Measurements from ENCODE around the gene ATP13A2.
"Not testable (repeated sequence)": the region's sequence is repeated elsewhere in the genome, so short reads cannot be mapped to it uniquely, and the experiment has no call there.

The ATP13A2 gene

DNA sequence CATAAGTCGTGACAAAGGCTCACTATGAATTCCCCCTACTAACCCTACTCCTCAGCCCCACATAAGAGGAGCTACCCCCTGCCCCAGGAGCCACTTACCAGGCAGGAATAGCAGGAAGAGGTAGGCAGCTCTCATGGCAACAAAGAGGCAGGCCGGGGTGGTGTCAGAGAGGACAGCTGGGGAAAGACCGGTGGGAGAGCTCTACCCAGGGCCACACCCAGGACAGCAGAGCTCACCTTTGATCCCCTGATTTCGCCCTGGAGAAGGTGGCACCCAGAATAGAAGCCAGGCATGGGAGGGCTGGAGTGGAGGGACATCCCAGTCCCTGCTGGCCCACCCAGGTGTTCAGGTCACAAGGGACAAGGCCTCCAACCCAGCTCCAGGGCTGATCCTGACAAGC, 33.6 kb downstream of the ATP13A2 start:
- DNase-seq, result no peak

DNA sequence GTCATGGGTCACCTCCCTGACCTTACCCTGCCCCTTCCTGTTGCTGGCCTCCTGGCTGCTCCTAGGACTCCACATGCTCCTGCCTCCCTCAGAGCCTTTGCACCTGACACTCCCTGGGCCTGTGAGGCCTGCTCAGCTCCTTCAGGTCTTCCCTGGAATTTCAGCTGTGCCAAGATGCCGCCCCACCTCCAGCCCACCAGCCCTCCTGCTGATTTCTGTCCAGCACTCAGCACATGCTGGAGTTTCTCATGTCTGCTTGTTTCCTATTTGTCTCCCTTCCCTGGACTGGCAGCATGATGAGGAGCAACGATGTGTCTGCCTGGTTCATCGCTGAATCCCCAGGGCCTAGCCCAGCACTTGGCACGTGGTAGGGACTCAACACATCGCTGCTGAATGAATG, 34.4 kb downstream of the ATP13A2 start:
- DNase-seq, result no peak

DNA sequence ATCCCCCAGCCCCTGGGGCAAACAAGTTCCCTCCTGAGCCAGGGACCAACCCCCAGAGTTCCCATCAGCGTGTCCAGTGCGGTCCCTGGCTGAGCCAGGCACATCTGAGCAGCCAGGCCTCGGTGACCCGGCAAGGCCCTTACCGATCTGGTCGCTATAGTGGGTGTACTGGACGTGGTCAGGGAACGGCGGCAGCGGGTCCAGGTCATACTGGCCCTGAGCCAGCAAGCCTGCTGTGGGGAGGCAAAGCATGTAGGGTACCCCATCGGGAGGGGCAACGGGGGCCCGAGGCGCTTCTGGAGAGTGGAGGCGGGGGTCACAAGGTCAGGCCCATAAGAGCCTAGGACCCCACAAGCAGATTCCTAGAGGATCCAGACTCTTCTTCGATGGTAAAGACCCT, 34.8 kb downstream of the ATP13A2 start:
- no peak for DNase-seq

DNA sequence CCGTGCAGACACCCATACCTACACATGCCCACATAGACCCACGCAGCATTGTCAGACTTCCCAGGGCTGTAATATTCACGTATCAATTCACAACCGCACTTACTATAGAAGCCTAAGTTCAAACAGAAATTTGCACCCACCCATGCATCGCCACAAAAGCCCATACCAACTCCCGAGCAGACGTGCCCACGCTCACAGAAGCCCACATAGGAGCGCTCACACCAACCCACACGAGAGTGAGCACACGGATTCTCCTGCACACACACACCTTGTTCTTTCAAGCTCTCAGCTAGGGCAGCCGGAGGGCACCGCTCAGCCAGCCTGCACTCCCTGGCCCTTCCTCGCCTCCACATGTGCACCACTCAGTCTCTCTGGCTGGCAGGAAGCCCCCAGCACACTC, 35.9 kb downstream of the ATP13A2 start:
- no peak for DNase-seq

DNA sequence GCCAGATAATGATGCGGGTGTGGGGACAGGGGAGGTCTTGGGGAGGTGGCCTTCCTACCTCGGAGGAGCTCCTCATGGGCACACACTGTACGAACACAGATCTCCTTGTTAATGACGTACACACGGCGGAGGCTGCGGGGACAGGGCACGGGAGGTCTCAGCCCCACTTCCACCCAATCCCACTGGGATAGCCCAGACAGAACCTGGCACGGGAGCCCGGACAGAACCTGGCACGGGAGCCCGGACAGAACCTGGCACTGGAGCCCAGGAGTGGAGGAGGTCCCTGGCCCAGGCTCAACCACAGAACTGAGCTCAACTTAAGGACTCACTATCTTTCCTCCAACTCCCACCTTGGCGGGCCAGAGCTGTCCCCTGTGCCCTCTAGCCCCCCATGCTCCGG, 36.5 kb downstream of the ATP13A2 start:
- no peak for DNase-seq

DNA sequence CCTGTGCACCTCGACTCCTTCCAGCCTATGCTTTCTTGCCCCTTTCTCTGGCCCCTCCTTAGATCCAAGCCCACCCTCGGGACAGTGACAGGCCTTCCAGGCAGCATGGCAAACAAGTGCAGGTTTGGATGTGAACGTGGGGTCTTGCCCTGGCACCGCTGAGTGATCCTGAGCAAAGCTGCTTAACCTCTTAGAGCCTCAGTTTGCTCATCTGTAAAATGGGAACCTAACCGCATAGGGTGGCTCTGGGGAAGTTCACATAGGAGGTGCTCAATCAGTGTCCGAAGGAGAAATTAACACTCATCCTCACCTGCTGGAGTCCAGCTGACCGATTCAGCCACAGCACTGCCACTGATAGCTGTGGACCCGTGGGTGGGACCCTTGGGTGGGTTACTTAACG, 38.5 kb downstream of the ATP13A2 start:
- no peak for DNase-seq

DNA sequence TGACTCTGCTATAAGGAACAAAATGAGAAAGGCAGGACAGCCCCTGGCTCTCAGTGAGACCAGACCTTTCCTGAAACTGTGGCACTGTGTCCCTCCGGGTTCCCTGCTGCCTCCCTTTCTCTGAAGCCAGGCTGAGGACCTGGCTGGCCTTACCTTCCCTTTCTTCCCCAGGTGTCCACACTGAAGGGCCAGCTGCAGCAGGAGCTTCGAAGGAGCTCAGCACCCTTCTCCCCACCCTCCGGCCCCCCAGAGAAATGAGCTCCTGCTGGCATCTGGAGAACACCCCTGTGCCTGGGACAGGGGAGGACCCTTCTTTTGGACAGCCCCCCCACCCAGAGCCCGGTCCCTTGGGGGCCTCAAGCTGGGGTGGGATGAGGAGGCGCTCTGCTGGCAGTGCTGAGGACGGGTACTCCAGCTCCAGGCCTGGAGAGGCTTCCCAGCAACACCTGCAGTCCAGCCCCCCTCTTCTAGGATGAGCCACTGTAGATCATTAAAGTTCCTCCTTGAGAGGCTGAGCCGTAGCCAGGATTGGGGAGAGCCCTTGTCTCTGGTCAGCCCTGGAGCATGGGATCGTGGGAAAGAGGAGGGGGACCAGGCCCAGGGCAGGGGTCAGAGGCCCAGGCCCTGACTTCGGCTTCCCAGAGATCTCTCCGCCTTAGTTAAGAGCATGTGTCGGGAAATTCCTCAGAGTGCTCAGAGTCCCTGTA, 39.4 kb downstream of the ATP13A2 start:
- DNase-seq, result no peak

DNA sequence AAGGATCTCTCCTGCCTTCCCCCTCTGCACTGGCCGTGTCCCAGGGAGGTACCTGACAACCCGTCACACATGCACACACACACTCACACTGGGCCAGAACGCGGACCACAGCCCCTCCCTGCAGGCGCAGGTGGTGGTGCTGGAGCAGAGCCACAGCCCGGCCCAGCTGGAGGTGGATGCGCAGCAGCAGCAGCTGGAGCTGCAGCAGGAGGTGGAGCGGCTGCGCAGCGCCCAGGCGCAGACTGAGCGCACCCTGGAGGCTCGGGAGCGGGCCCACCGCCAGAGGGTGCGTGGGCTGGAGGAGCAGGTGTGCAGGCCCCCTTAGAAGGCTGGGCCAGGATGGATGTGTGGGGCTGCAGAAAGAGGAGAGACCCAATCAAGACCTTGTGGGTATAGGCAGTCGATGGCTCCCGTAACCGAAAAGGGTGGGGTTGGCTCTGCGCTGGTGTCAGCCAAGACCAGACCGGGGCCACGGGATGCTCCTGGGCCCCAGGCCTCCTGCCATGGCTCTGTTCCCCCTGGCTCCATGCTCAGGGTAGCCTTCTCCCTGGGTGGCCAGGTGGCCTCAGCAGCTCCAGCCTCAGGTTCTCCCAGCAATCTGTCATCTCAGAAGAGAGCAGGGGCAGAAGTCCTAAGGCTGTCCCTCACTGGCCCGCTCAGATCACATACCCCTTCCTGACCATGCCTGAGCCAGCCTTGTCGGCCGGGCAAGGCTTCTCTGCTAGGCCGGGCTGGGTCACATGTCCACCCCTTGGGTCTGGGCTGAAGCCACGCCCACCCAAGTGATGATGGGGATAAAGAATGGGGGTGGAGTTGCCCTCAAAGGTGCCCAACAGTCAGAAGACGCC, 40.2 kb downstream of the ATP13A2 start:
- DNase-seq, result no peak

DNA sequence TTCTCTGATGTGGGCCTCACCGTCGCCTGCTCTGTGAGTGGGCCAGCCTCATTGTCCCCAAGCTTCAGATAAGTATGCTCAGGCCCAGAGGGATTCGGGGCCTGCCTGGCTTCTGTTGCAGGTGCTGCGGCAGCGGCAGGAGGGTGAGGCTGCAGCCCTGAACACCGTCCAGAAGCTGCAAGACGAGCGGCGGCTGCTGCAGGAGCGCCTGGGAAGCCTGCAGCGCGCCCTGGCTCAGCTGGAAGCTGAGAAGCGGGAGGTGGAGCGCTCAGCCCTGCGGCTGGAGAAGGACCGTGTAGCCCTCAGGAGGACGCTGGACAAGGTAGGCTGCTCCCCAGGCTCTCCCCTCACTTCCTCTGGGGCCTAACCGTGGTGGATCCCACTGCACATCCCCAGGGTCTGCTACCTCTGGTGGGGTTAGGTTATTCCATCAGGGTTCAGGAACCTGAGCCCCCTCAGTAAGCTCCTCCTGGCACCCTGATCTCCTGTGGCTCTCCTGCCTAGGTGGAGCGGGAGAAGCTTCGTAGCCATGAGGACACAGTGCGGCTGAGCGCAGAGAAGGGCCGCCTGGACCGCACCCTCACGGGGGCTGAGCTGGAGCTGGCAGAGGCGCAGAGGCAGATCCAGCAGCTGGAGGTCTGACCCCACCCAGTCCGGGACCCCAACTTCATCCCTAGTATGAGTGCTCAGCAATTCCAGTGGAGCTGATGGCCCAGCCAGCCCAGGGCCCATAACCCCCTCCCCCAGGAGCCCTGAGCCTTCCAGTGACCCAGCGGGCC, 41.4 kb downstream of the ATP13A2 start:
- DNase-seq, result no peak

DNA sequence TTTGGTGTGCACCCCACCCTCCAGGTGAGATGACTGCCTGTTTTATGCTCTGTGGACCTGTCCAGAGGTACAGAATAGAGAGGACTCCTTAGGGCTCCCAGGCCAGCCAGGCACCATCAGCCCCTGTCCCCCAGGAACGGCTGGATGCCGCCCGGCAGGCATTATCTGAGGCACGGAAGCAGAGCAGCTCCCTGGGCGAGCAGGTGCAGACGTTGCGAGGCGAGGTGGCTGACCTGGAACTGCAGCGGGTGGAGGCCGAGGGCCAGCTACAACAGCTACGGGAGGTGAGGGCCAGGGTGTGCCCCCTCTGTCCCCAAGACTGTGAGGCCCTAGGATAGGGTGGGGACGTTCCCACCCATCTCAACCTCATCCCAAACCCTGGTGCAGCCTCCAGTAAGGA, 42.1 kb downstream of the ATP13A2 start:
- no peak for DNase-seq

DNA sequence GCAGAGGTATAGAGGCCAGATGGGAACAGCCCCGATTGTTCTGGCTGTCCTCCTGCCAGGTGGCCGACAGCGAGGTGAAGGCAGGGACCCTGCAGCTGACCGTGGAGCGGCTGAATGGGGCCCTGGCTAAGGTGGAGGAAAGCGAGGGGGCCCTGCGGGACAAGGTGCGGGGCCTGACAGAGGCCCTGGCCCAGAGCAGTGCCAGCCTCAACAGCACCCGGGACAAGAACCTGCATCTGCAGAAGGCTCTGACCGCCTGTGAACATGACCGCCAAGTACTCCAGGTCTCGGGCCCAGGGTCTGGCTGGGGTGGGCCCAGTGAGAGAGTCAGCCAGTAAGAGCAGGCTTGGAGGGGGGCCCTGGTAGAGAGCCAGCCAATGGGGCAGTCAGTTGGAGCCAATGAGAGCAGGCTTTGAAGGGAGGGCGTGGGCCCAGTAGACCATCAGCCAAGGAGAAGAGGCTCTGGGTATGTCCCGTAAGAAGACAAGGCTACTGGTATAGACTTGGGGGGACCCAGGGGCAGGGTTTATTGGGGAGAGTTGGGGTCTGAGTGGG, 42.6 kb downstream of the ATP13A2 start:
- DNase-seq, result no peak

DNA sequence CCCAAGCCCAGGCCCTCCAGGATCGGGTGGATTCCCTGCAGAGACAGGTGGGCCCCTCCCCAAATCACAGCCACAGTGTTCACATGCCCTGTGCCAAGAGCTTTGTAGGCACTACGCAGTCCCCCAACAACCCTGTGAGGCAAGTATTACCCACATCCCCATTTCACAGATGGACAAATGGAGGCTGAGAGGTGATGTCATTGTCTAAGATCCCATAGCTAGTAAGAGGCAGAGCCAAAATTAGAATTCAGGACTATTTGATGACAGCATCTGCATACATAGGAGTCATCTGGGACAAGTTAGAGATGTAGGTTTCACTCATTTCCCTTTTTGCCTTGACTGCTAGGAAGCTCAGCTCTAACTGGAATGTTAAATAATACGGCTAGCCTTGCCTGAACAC, 43.4 kb downstream of the ATP13A2 start:
- no peak for DNase-seq

DNA sequence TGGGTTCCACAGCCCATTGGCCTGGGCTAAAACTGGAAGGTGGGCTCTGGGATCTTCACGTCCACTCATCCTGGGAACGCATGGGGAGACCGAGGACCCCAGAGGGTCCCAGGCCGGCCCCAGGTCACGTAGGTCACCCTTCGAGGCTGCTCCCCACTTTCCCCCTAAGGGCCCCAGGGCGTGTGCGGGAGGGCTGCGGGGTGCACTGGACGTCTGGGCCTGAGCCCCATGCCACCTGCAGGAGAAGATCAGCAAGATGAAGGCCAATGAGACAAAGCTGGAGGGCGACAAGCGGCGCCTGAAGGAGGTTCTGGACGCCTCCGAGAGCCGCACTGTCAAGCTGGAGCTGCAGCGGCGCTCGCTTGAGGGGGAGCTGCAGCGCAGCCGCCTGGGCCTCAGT, 43.8 kb downstream of the ATP13A2 start:
- no peak for DNase-seq

DNA sequence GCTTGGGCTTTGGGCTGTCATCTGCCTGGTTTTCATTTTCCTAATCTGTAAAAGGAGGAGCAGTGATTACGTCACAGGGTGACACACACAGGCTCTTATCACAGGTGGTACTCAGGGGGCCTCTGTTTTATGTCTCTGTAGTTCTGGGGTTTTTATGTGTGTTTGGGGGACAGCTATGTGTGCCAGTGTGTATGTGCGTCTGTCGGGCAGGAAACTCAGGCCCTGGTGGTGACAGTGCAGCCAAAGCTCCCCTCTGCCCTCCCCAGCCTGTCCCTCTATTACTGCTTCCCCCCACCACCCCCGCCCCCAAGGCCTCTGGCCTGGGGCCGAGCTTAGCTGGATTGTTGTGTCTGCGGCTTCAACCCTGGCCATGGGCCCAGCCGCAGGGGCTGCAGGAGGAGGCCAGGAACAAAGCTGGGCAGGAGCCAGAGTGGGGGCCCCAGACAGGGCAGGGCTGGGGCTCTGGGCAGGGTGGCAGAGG, 44.6 kb downstream of the ATP13A2 start:
- no peak for DNase-seq

DNA sequence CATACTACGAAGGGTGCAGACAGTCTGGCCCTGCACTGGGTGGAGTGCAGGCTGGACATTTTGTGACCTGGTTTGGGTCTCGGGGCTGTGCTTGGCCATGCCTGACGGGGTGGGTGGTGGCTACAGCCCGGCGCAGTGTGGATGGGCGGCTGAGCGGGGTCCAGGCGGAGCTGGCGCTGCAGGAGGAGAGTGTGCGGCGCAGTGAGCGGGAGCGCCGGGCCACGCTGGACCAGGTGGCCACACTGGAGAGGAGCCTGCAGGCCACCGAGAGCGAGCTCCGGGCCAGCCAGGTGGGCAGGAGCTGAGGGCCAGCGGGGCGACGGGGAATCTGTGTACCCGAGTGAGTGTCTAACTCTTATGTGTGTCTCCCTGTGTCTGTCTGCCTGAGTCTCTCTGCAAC, 45.4 kb downstream of the ATP13A2 start:
- no peak for DNase-seq

DNA sequence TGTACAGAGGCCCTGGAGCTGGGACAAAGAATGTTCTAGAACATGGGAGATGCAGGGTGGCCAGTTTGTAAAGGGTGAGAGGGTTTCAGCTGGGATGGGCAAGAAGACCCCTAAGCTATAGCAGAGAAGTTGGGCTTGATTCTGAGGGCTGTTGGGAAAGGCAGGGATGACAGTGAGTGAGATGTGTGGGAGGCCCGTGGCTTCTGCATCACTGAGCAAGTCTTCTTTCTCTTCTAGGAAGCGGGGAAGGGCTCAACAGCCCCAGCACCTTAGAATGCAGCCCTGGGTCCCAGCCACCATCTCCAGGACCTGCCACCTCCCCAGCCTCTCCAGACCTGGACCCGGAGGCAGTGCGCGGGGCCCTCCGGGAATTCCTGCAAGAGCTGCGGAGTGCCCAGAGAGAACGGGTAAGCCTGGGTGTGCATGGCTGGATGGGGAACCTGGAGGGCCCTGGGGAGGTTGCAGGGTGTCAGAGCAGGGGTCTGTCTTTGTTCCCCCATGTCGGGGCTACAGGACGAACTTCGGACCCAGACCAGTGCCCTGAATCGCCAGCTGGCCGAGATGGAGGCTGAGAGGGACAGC, 46.2 kb downstream of the ATP13A2 start:
- no peak for DNase-seq

DNA sequence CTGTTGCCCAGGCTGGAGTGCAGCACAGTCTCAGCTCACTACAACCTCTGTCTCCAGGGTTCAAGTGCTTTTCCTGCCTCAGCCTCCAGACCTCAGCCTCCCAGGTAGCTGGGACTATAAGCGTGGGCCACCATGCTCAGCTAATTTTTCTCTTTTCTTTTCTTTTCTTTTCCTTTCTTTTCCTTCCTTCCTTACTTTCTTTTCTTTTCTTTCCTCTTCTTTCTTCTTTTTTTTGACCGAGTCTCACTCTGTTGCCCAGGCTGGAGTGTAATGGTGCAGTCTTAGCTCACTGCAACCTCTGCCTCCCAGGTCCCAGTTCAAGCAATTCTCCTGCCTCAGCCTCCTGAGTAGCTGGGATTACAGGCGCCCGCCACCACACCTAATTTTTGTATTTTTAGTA, 47.6 kb downstream of the ATP13A2 start:
- not testable (repeated sequence) for DNase-seq

DNA sequence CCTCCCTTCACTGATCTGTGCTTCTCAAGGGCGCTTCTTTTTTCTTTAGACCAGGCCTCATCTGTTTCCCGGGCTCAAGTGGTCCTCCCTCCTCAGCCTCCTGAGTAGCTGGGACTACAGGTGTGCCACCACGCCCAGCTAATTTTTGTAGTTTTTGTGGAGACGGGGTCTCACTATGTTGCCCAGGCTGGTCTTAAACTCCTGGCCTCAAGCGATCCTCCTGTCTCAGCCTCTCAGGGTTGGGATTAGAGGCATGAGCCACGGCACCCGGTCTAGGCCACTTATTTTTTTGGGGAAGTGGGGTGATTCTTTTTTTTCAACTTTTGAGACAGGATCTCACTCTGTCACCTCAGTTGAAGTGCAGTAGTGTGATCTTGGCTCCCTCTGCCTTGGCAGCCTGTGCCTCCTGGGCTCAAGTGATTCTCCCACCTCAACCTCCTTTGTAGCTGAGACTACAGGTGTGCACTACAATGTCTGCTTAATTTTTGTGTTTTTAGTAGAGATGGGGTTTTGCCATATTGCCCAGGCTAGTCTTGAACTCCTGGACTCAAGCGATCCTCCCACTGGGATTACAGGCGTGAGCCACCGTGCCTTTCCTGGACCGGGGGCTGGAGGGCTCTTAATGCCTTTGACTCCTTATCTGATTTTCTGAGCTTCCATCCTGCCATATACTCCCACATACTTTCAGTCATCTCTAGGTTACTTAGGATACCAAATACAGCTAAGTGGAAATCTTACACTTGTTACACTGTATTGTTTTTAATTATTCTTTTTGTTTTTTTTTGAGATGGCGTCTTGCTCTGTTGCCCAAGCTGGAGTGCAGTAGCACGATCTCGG, 50.2 kb downstream of the ATP13A2 start:
- no peak for DNase-seq

DNA sequence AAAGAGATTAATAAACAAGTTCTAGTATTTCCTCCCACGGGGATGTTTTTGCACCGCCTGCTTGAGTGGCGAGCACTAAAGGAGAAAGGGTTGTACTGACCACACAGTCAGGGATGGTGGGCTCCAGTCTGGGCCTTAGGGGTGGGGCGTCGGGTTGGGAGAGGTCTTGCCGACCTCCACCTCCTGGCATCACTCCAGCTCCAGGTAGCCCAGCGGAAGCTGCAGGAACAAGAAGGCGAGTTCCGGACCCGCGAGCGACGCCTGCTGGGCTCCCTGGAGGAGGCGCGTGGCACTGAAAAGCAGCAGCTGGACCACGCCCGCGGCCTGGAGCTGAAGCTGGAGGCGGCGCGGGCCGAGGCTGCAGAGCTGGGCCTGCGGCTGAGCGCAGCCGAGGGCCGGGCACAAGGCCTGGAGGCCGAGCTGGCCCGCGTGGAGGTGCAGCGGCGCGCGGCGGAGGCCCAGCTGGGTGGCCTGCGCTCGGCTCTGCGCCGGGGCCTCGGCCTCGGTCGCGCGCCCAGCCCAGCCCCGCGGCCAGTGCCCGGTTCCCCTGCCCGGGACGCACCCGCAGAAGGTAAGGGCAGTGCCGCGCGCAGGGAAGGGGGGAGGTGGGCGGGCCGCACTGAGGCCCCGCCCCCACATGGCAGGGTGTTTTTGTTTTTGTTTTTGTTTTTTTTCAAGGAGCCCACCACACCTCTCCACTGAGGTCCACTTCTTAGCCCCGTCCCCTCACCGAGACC, 51.0 kb downstream of the ATP13A2 start:
- peak; percentile 84 for DNase-seq

DNA sequence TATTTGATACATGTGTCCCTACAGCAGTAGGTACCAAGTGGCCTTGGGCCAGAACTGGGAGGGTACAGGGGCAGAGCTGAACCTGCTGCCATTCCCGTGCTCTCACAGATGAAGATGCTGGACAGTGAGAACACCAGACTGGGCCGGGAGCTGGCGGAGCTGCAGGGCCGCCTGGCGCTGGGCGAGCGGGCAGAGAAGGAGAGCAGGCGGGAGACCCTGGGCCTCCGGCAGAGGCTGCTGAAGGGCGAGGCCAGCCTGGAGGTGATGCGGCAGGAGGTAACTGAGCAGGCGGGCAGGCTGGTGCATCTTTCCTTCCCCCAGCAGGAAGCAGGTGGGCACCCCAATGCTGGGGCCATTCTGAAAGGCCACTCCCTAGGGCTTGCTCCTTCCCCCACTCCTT, 53.3 kb downstream of the ATP13A2 start:
- no peak for DNase-seq

DNA sequence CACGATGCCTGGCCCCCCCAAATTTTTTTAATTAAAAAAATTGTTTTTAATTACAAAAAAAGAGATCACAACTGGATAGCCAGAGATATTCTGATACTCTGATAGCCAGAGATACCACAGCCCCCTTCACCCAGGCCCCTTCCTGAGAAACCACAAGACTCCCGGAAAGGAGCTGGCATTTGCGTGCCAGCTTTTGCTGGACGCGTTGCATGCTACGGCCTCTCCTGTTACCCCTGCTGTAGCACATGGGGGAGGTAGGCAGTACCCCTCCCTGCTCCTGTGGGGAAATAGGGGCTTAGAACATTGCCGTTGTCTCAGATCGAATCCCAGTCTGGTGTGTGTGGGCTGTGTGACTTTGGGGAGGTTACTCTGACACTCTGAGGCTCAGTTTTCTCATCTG, 54.0 kb downstream of the ATP13A2 start:
- no peak for DNase-seq

All from stimulated activated CD4-positive, alpha-beta T cell treated with anti-CD3 and anti-CD28 coated beads, Interleukin-4, amount 100 ng/mL, for 24 hours (primary cell).